ENCODE measurements around the gene CCM2.

GRCh38 chr7:45082031-45082830 is 82.2 kb downstream of the CCM2 start:
- TF ChIP-seq CTCF (IDR thresholded peaks at IDR 0.05) (no peak), POLR2AphosphoS5 (IDR thresholded peaks at IDR 0.05) (no peak)

Measured in prostate gland (tissue), 2 donors.